Heart right ventricle (tissue), 16 donors: ENCODE measurements around the gene EIF6. TPM values are rescaled to one million over a fixed set of nuclear protein-coding genes. Genes with fewer than 3 reads are reported as not detected.

Source experiments
- ATAC-seq, 8 donors: fragments of 200-7000 bp; cut with Tn5 transposase; one replicate each; pipeline ENCODE4 v1.9.1; 2020; ENCODE audit warnings: mild to moderate bottlenecking in 8 of 8, moderate library complexity in 8 of 8, moderate number of reproducible peaks in 1 of 8
- DNase-seq, 2 donors: peaks; one replicate each; pipeline ENCODE4 v3.0.0-alpha.2; 2020
- H3K27ac ChIP-seq, 10 donors: fragments of 200-600 bp; sonication (generic) in 2 of 10; one replicate each; pipeline versions ENCODE4 v1.5.0 to v1.8.0; 2020 to 2022; ENCODE audit warnings: mild to moderate bottlenecking in 3 of 10
- H3K27me3 ChIP-seq, 7 donors: fragments of 200-600 bp; one replicate each; pipeline ENCODE4 v1.8.0; 2021 to 2022; ENCODE audit warnings: mild to moderate bottlenecking in 2 of 7
- H3K36me3 ChIP-seq, 9 donors: fragments of 200-600 bp; sonication (generic) in 1 of 9; one replicate each; pipeline versions ENCODE4 v1.5.0 to v1.8.0; 2020 to 2022; ENCODE audit warnings: mild to moderate bottlenecking in 2 of 9
- H3K4me1 ChIP-seq, 9 donors: fragments of 200-600 bp; sonication (generic) in 1 of 9; one replicate each; pipeline versions ENCODE4 v1.5.0 to v1.8.0; 2020 to 2022; ENCODE audit warnings: mild to moderate bottlenecking in 4 of 9
- H3K4me3 ChIP-seq, 10 donors: fragments of 200-600 bp; sonication (generic) in 2 of 10; one replicate each; pipeline versions ENCODE4 v1.5.0 to v1.8.0; 2020 to 2022; ENCODE audit warnings: mild to moderate bottlenecking in 7 of 10, moderate library complexity in 2 of 10
- H3K9me3 ChIP-seq, 11 donors: fragments of 200-600 bp in 10 of 11; sonication (generic) in 2 of 11; one replicate each; pipeline versions ENCODE4 v1.5.0 to v1.8.0; 2013 to 2022; ENCODE audit warnings: mild to moderate bottlenecking in 2 of 11, control low read depth in 1 of 11, moderate library complexity in 1 of 11
- CTCF ChIP-seq, 9 donors: fragments of 200-600 bp; sonication (generic) in 2 of 9; IDR thresholded peaks; one replicate each; pipeline versions ENCODE4 v1.5.0 to v1.8.0; 2021 to 2022; ENCODE audit warnings: antibody characterized with exemption in 9 of 9, mild to moderate bottlenecking in 5 of 9, moderate library complexity in 1 of 9
- WGBS, 2 donors: extraction: QIAGEN DNeasy Blood & Tissue Kit; methylation state at CpG; one replicate each; pipeline ENCODE4 v1.1.7; 2013; ENCODE audit warnings: inconsistent platforms in 1 of 2; 5-methylcytosine and 5-hydroxymethylcytosine counted together
- intact Hi-C, 10 donors: fragments of 100-400 bp; cut with DNase I; formaldehyde crosslinking; loops; one replicate each; pipeline versions ENCODE4 v1.11.1 to v1.14.2; 2022
- polyA plus RNA-seq, 2 donors: library from polyadenylated mRNA; stranded (reverse); fragments of 200-250 nt; gene quantifications; one replicate each; pipeline ENCODE4 v1.2.3, GENCODE V29; 2013
- total RNA-seq, 10 donors: library from RNA; stranded (reverse); fragmentation: NEBNext Ultra II Directional in 3 of 10; extraction: Animal tissue kit (Norgen Biotek cat#: 25700) in 3 of 10; gene quantifications; one replicate each; pipeline versions ENCODE4 v1.2.1 to v1.2.4, GENCODE V29; 2021 to 2023
- donor health status: Arrhythmogenic right ventricular cardiomyopathy.
- donor health status: ischemic (EF 13 %, LVEDD 7.1; RV severe dilation, severe dysfunction).
- donor health status: healthy with polysubstance abuse.
- donor health status: DM: no; HTN: yes; CAD: no.
- donor health status: DM: no; HTN: no; CAD: no.
- donor health status: ischemic (EF 25% LVEDD 6.9; RV normal size, moderate dysfunction).
- donor health status: ischemic (EF 25% LVEDD 5.7; RV mildly dilated, moderate dysfunction).
- donor health status: healthy.
- donor health status: DM: yes; HTN: yes; CAD: no.
- donor health status: Ischemic cardiomyopathy.
- donor health status: ischemic (EF 35%, LVEDD 5.7; RV mildly dilated, moderate dysfunction).
- donor health status: nonischemic (EF 11% LVEDD 7.7; RV severe dilation, severe dysfunction).
- donor health status: DM: yes; HTN: yes; CAD: no.
- donor health status: PGD.
- donor health status: ischemic (EF 29% LVEDD 5.4; RV normal size, mild dysfunction).
- donor health status: nonischemic (EF 23%, LVEDD 6.1; RV moderate dilation, normal function).

The EIF6 gene
- total and polyA plus RNA-seq, 12 donors, result 28.2 to 155 (median 39.0) TPM

- H3K36me3 ChIP-seq, result peaks cover 0 to 49% (median 0%) of the 10 kb centered on the region in 9 donors
- DNase-seq (no peak), ATAC-seq (no peak)
- TF ChIP-seq CTCF (IDR thresholded peaks at IDR 0.05), result no peak
- H3K27me3 ChIP-seq, result no peaks in the 10 kb centered on the region
- WGBS, 2 donors, result 95 to 96% methylated on average over 2 of the region's 2 CpGs
- no peaks in the 10 kb centered on the region for H3K9me3 ChIP-seq
- intact Hi-C loops, result no loop called here
- no peak overlapping the region for H3K27ac ChIP-seq
- H3K4me3 ChIP-seq, result no peak overlapping the region
- H3K4me1 ChIP-seq, result peaks cover 3 to 25% (median 20%) of the 10 kb centered on the region in 9 donors
Measured at GRCh38 chr20:35311409-35311808, 26.8 kb upstream of the EIF6 start.

- DNase-seq, result peak; percentile 56 to 78
- intact Hi-C loops, result loop anchor here in 4 of 10 donors (2.0 to 5.0 kb wide), 2 partner anchors 129 to 131 kb away; partner anchors contain the start of gene GDF5 (in 4 of the 4)
- no peak for TF ChIP-seq CTCF (IDR thresholded peaks at IDR 0.05)
- Histone ChIP-seq H3K4me3 (no peak overlapping the region), H3K36me3 (peaks cover 0 to 32% (median 0%) of the 10 kb centered on the region in 9 donors), H3K27ac (peak overlapping the region; percentile 6 to 74 (median 58)), H3K4me1 (peaks cover 3 to 45% (median 20%) of the 10 kb centered on the region in 9 donors), H3K9me3 (no peaks in the 10 kb centered on the region), H3K27me3 (no peaks in the 10 kb centered on the region)
- peak; percentile 39 to 84 (median 79) for ATAC-seq
- 42 to 60% methylated on average over 13 of the region's 13 CpGs for WGBS, 2 donors
Measured at GRCh38 chr20:35307666-35308653, 23.4 kb upstream of the EIF6 start.

GRCh38 chr20:35306931-35307517 is 22.5 kb upstream of the EIF6 start:
- intact Hi-C loops, result loop anchor here in 3 of 10 donors (2.0 to 5.0 kb wide), 2 partner anchors 130 to 132 kb away; partner anchors contain the start of gene GDF5 (in 3 of the 3)

More at GRCh38 chr20:35306931-35307517, 22.5 kb upstream of the EIF6 start:
- Histone ChIP-seq H3K4me1 (peaks cover 3 to 45% (median 20%) of the 10 kb centered on the region in 9 donors), H3K4me3 (no peak overlapping the region), H3K27me3 (no peaks in the 10 kb centered on the region), H3K27ac (peak overlapping the region in 9 of 10 donors; percentile 6 to 74 (median 58)), H3K9me3 (no peaks in the 10 kb centered on the region), H3K36me3 (peaks cover 0 to 28% (median 0%) of the 10 kb centered on the region in 9 donors)
- WGBS, 2 donors, result 26 to 37% methylated on average over 4 of the region's 4 CpGs
- peak; percentile 23 to 78 (median 63) for TF ChIP-seq CTCF (IDR thresholded peaks at IDR 0.05)
- ATAC-seq (peak in 7 of 8 donors; percentile 36 to 70 (median 63)), DNase-seq (peak in 1 of 2 donors; percentile 37)
